ENCODE measurements around the gene MRPS12.
"Not testable (repeated sequence)": the region's sequence is repeated elsewhere in the genome, so short reads cannot be mapped to it uniquely, and the experiment has no call there.

MRPS12 gene

GRCh38 chr19:38941979-38942378 lies 11.2 kb downstream of the MRPS12 start:
- no peak for DNase-seq

GRCh38 chr19:38942471-38943181 lies 11.9 kb downstream of the MRPS12 start:
- no peak for DNase-seq

GRCh38 chr19:38944981-38945506 lies 14.3 kb downstream of the MRPS12 start:
- DNase-seq: peak; percentile 14

GRCh38 chr19:38945562-38946228 lies 15.0 kb downstream of the MRPS12 start:
- DNase-seq: no peak

- no peak for DNase-seq
These were observed 15.7 kb downstream of the MRPS12 start for GRCh38 chr19:38946229-38947010.

GRCh38 chr19:38949580-38950367 lies 19.0 kb downstream of the MRPS12 start:
- DNase-seq: peak; percentile 85

GRCh38 chr19:38951187-38951586 lies 20.4 kb downstream of the MRPS12 start:
- DNase-seq: no peak

GRCh38 chr19:38952395-38953165 lies 21.8 kb downstream of the MRPS12 start:
- DNase-seq: no peak

- DNase-seq: no peak
These were observed 22.9 kb downstream of the MRPS12 start for GRCh38 chr19:38953677-38954076.

GRCh38 chr19:38956264-38956663 lies 25.5 kb downstream of the MRPS12 start:
- DNase-seq: no peak

- no peak for DNase-seq
These were observed 27.6 kb downstream of the MRPS12 start for GRCh38 chr19:38958301-38958700.

- DNase-seq: no peak
These were observed 28.9 kb downstream of the MRPS12 start for GRCh38 chr19:38959618-38960017.

GRCh38 chr19:38964738-38965137 lies 34.0 kb downstream of the MRPS12 start:
- no peak for DNase-seq

GRCh38 chr19:38966149-38966548 lies 35.4 kb downstream of the MRPS12 start:
- not testable (repeated sequence) for DNase-seq

GRCh38 chr19:38970664-38971532 lies 40.2 kb downstream of the MRPS12 start:
- DNase-seq: peak; percentile 28

- no peak for DNase-seq
These were observed 40.9 kb downstream of the MRPS12 start for GRCh38 chr19:38971672-38972071.

- peak; percentile 19 for DNase-seq
These were observed 44.0 kb downstream of the MRPS12 start for GRCh38 chr19:38974624-38975213.

- peak; percentile 76 for DNase-seq
These were observed 44.6 kb downstream of the MRPS12 start, which contains the start of gene FBXO17 for GRCh38 chr19:38975214-38975860. TSS of gene FBXO17 (minus strand) at chr19:38975742. CDS start at chr19:38950319, 25,423 bp downstream.

GRCh38 chr19:38975861-38976271 lies 45.1 kb downstream of the MRPS12 start:
- DNase-seq: no peak
